Activated T-cell treated with anti-CD3 and anti-CD28 coated beads, Interleukin-2, amount 50 U/mL, for 24 hours (primary cell): ENCODE data around the gene FAM83E.
"Not testable (repeated sequence)": the region's sequence is repeated elsewhere in the genome, so short reads cannot be mapped to it uniquely, and the experiment has no call there.

ENCODE experiments used
- DNase-seq: peaks from one replicate; pipeline ENCODE4 v3.0.0-alpha.2; 2020
- H3K27ac Mint-ChIP-seq: 2 replicates; pipeline ENCODE4 v1.8.0; 2020; ENCODE audit warnings: mild to moderate bottlenecking, mixed read lengths
- H3K27me3 Mint-ChIP-seq: 2 replicates; pipeline ENCODE4 v1.8.0; 2020; ENCODE audit warnings: mixed read lengths
- H3K36me3 Mint-ChIP-seq: 2 replicates; pipeline ENCODE4 v1.8.0; 2020; ENCODE audit warnings: low read depth, mixed read lengths
- H3K4me1 Mint-ChIP-seq: 2 replicates; pipeline ENCODE4 v1.8.0; 2020; ENCODE audit warnings: low read depth, mixed read lengths
- H3K4me3 Mint-ChIP-seq: 2 replicates; pipeline ENCODE4 v1.8.0; 2020; ENCODE audit warnings: mild to moderate bottlenecking, moderate library complexity, mixed read lengths
- H3K9me3 Mint-ChIP-seq: 2 replicates; pipeline ENCODE4 v1.8.0; 2020; ENCODE audit warnings: mixed read lengths

FAM83E gene

GRCh38 chr19:48598996-48599700 is 15.7 kb downstream of the FAM83E start:
- no peaks in the 10 kb centered on the region for H3K9me3 Mint-ChIP-seq
- no peak overlapping the region for H3K4me3 Mint-ChIP-seq
- no peak for DNase-seq
- H3K27me3 Mint-ChIP-seq, result no peaks in the 10 kb centered on the region
- H3K27ac Mint-ChIP-seq, result no peak overlapping the region
- H3K4me1 Mint-ChIP-seq, result peaks cover 9% of the 10 kb centered on the region
- peaks cover 3% of the 10 kb centered on the region for H3K36me3 Mint-ChIP-seq

DNA sequence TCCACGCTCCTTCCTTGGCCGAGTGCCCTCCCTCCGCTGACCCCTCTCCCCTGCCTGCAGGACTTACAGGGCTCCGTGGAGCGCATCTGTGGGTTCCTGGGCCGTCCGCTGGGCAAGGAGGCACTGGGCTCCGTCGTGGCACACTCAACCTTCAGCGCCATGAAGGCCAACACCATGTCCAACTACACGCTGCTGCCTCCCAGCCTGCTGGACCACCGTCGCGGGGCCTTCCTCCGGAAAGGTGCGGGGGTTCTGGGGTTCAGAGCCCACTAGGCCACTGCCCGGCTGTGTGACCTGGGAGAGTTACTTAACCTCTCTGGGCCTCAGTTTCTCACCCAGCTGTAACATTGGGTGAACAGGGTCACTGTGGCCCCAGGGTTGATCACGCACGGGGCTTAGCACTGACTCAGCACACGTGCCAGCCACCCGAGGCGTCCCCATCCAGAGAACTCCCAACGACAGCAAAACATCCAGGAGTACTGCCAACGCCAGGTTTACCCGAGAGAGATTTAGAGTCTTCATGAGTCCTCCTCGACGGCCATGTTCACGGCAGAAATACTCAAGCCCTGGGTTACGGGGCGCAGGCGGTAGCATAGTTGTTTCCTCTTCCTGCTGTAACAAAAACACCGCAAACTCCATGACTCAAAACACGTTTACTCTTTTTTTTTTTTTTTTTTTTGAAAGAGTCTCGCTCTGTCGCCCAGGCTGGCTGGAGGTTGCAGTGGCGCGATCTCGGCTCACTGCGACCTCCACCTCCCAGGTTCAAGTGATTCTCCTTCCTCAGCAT is 18.0 kb downstream of the FAM83E start:
- H3K4me1 Mint-ChIP-seq, result peaks cover 11% of the 10 kb centered on the region
- no peaks in the 10 kb centered on the region for H3K9me3 Mint-ChIP-seq
- DNase-seq, result peak; percentile 63
- H3K4me3 Mint-ChIP-seq, result peak overlapping the region; percentile 74
- H3K27ac Mint-ChIP-seq, result peak overlapping the region; percentile 90
- H3K27me3 Mint-ChIP-seq, result no peaks in the 10 kb centered on the region
- no peaks in the 10 kb centered on the region for H3K36me3 Mint-ChIP-seq

DNA sequence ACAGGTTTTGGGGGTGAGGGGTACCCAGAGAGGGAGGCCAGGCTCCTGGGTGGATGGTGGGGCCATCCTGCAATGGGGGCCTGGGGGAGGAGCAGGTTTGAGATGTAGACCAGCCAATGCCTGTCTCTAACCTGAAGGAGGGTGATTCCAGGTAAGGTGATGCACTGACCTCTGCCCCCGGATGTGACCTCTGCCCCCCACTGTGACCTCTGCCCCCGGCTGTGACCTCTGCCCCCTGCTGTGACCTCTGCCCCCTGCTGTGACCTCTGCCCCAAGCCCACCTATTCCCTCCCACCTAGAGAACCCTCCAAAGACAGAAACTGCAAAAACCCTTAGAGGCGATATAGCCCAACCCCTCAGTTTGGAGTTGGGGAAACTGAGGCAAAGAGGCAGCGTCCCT is 18.6 kb downstream of the FAM83E start:
- Mint-ChIP-seq H3K4me1 (peaks cover 11% of the 10 kb centered on the region), H3K36me3 (no peaks in the 10 kb centered on the region)

GRCh38 chr19:48595833-48596232 is 19.0 kb downstream of the FAM83E start:
- Mint-ChIP-seq H3K4me3 (peak overlapping the region; percentile 74), H3K36me3 (no peaks in the 10 kb centered on the region), H3K27ac (no peak overlapping the region)

More for the DNA sequence above, 18.6 kb downstream of the FAM83E start:
- no peak for DNase-seq
- H3K27me3 Mint-ChIP-seq, result no peaks in the 10 kb centered on the region
- H3K4me3 Mint-ChIP-seq, result peak overlapping the region; percentile 74
- peak overlapping the region; percentile 40 for H3K27ac Mint-ChIP-seq
- H3K9me3 Mint-ChIP-seq, result no peaks in the 10 kb centered on the region

GRCh38 chr19:48595171-48595570 is 19.7 kb downstream of the FAM83E start:
- peak overlapping the region; percentile 16 for H3K4me3 Mint-ChIP-seq
- H3K27me3 Mint-ChIP-seq, result no peaks in the 10 kb centered on the region
- H3K27ac Mint-ChIP-seq, result peak overlapping the region; percentile 37
- no peaks in the 10 kb centered on the region for H3K9me3 Mint-ChIP-seq
- H3K4me1 Mint-ChIP-seq, result peaks cover 11% of the 10 kb centered on the region
- no peaks in the 10 kb centered on the region for H3K36me3 Mint-ChIP-seq
- no peak for DNase-seq

More at GRCh38 chr19:48595833-48596232, 19.0 kb downstream of the FAM83E start:
- H3K4me1 Mint-ChIP-seq, result peaks cover 11% of the 10 kb centered on the region
- no peak for DNase-seq
- H3K27me3 Mint-ChIP-seq, result no peaks in the 10 kb centered on the region
- no peaks in the 10 kb centered on the region for H3K9me3 Mint-ChIP-seq

- H3K27me3 Mint-ChIP-seq, result no peaks in the 10 kb centered on the region
- no peak overlapping the region for H3K27ac Mint-ChIP-seq
- no peaks in the 10 kb centered on the region for H3K9me3 Mint-ChIP-seq
- DNase-seq, result no peak
- H3K4me3 Mint-ChIP-seq, result no peak overlapping the region
- no peaks in the 10 kb centered on the region for H3K36me3 Mint-ChIP-seq
- peaks cover 16% of the 10 kb centered on the region for H3K4me1 Mint-ChIP-seq
Observed at GRCh38 chr19:48591021-48591420, 23.9 kb downstream of the FAM83E start.

GRCh38 chr19:48588670-48589401 is 26.0 kb downstream of the FAM83E start:
- peaks cover 20% of the 10 kb centered on the region for H3K4me1 Mint-ChIP-seq
- DNase-seq, result peak; percentile 91
- H3K36me3 Mint-ChIP-seq, result no peaks in the 10 kb centered on the region
- H3K9me3 Mint-ChIP-seq, result no peaks in the 10 kb centered on the region
- H3K27me3 Mint-ChIP-seq, result no peaks in the 10 kb centered on the region
- H3K27ac Mint-ChIP-seq, result peak overlapping the region; percentile 81
- H3K4me3 Mint-ChIP-seq, result peak overlapping the region; percentile 59

- peaks cover 18% of the 10 kb centered on the region for H3K4me1 Mint-ChIP-seq
- H3K9me3 Mint-ChIP-seq, result no peaks in the 10 kb centered on the region
- no peak overlapping the region for H3K27ac Mint-ChIP-seq
- no peak for DNase-seq
- H3K4me3 Mint-ChIP-seq, result no peak overlapping the region
- H3K36me3 Mint-ChIP-seq, result no peaks in the 10 kb centered on the region
- no peaks in the 10 kb centered on the region for H3K27me3 Mint-ChIP-seq
Observed at GRCh38 chr19:48587387-48587786, 27.5 kb downstream of the FAM83E start.

DNA sequence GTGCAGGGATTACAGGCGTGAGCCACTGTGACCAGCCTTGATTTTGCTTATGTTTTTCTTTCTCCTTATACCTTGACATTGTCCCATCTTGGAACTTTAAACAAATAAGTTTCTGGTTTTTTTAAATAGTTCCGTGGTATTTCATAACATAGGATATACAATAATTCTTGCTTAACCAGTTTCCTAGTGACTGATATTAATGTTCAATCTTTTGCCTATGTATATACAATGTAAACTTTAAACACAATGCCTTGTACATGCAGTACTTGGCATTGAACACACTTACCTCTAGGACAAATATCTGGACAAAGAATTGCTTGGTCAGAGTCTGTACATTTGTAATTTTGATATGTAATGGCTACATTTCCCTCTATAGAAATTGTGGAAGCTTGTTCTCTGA is 32.7 kb downstream of the FAM83E start:
- H3K36me3 Mint-ChIP-seq, result no peaks in the 10 kb centered on the region

DNA sequence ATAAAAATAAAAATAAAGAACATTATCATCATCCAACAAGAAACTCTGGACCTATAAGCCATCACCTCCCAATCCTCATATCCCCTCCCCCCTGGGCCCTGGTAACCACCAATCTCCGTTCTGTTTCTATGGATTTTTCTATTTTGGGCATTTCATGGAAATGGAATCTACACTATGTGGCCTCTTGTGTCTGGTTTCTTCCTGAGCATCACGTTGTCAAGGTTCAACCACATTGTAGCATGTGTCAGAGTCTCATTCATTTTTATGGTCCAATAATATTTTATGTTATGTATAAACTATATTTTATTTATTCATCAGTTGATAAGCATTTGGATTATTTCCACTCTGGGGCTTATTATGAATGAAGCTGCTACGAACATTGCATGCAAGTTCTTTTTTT is 36.0 kb downstream of the FAM83E start:
- no peak for DNase-seq
- H3K4me1 Mint-ChIP-seq, result peaks cover under 1% of the 10 kb centered on the region
- H3K27me3 Mint-ChIP-seq, result no peaks in the 10 kb centered on the region
- no peak overlapping the region for H3K27ac Mint-ChIP-seq
- H3K4me3 Mint-ChIP-seq, result no peak overlapping the region
- H3K9me3 Mint-ChIP-seq, result no peaks in the 10 kb centered on the region
- no peaks in the 10 kb centered on the region for H3K36me3 Mint-ChIP-seq

More for the DNA sequence above, 32.7 kb downstream of the FAM83E start:
- DNase-seq, result no peak
- no peak overlapping the region for H3K4me3 Mint-ChIP-seq
- no peaks in the 10 kb centered on the region for H3K27me3 Mint-ChIP-seq
- H3K27ac Mint-ChIP-seq, result no peak overlapping the region
- H3K4me1 Mint-ChIP-seq, result peaks cover 6% of the 10 kb centered on the region
- H3K9me3 Mint-ChIP-seq, result no peaks in the 10 kb centered on the region

DNA sequence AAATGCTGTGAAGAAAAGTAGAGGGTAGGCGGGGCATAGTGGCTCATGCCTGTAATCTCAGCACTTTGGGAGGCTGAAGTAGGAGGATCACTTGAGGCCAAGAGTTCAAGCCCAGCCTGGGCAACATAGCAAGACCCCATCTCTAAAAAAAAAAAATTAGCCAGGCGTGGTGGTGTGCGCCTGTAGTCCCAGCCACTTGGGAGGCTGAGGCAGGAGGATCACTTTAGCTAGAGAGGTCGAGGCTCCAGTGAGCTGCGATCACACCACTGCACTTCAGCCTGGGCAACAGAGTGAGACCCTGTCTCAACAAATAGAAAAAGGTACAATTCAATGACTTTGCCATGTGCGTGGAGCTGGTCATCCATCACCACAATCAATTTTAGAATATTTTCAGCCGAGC is 37.0 kb downstream of the FAM83E start:
- not testable (repeated sequence) for DNase-seq, H3K27ac Mint-ChIP-seq, H3K9me3 Mint-ChIP-seq, H3K27me3 Mint-ChIP-seq, H3K36me3 Mint-ChIP-seq, H3K4me3 Mint-ChIP-seq, H3K4me1 Mint-ChIP-seq

GRCh38 chr19:48575931-48576622 is 38.8 kb downstream of the FAM83E start:
- Mint-ChIP-seq H3K4me1 (no peaks in the 10 kb centered on the region), H3K27me3 (no peaks in the 10 kb centered on the region), H3K36me3 (no peaks in the 10 kb centered on the region), H3K27ac (no peak overlapping the region), H3K9me3 (no peaks in the 10 kb centered on the region), H3K4me3 (no peak overlapping the region)
- DNase-seq, result no peak

GRCh38 chr19:48573163-48573505 is 41.7 kb downstream of the FAM83E start:
- H3K9me3 Mint-ChIP-seq, result no peaks in the 10 kb centered on the region
- no peaks in the 10 kb centered on the region for H3K4me1 Mint-ChIP-seq
- H3K4me3 Mint-ChIP-seq, result no peak overlapping the region
- DNase-seq, result no peak
- H3K27me3 Mint-ChIP-seq, result no peaks in the 10 kb centered on the region
- H3K27ac Mint-ChIP-seq, result no peak overlapping the region
- no peaks in the 10 kb centered on the region for H3K36me3 Mint-ChIP-seq

DNA sequence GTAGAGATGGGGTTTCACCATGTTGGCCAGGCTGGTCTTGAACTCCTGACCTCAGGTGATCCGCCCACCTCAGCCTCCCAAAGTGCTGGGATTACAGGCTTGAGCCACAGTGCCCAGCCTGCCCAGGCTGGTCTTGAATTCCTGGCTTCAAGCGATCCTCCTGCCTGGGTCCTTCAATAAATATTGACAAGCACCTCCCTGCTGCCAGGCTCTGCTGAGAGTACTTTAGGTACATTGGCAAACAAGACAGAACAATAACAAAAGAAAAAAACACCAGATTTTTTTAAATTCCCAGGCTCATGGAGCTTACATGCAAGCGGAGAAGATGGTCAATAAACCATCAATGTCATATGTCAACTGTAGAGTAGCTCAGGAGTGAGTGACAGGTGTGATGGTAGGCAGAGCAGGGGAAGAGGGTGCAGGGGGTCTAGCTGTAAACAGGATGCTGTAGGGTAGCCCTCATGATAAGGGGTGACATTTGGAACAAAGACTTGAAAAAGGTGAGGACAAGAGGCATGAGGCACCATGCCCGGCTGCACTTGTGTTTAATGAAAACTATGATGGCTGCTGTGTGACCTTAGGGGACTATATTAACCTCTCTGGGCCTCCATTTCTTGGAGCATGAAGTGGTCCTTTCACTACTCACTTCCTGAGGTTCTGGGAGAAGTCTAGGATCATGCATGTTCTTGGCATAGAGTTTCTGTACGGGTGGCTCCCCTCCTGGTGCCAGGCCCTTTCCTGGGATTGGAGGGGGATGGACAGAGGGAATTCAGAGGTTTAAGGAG is 43.3 kb downstream of the FAM83E start:
- no peak overlapping the region for H3K4me3 Mint-ChIP-seq
- no peaks in the 10 kb centered on the region for H3K9me3 Mint-ChIP-seq
- H3K36me3 Mint-ChIP-seq, result no peaks in the 10 kb centered on the region
- H3K27me3 Mint-ChIP-seq, result peaks cover 8% of the 10 kb centered on the region
- no peak for DNase-seq
- H3K27ac Mint-ChIP-seq, result no peak overlapping the region
- no peaks in the 10 kb centered on the region for H3K4me1 Mint-ChIP-seq
